ENCODE data around the gene CDK4. TPM values are rescaled to one million over a fixed set of nuclear protein-coding genes. Genes with fewer than 3 reads are reported as not detected.
A peak's percentile ranks its signal among the peaks of the same experiment; 100 is the strongest.

The CDK4 gene
- total RNA-seq, 1 donor from 2014 or later = 102 TPM

GRCh38 chr12:57741413-57741789 is 10.7 kb downstream of the CDK4 start:
- Histone ChIP-seq H3K4me3 (peak overlapping the region in 1 of 2 donors; percentile 10), H3K36me3 (no peaks in the 10 kb centered on the region), H3K27me3 (no peaks in the 10 kb centered on the region), H3K9me3 (no peaks in the 10 kb centered on the region), H3K27ac (no peak overlapping the region), H3K4me1 (peaks cover 40% of the 10 kb centered on the region)
- TF ChIP-seq POLR2AphosphoS5 (IDR thresholded peaks at IDR 0.05; ENCODE audit: insufficient read depth in 1 of 2, low read depth in 1 of 2) (no peak), POLR2A (IDR thresholded peaks at IDR 0.05) (no peak), CTCF (IDR thresholded peaks at IDR 0.05) (no peak)
- intact Hi-C loops (cut with DNase I) = no loop called here
- DNase-seq (ENCODE audit: extremely low spot score in 2 of 2) = no peak

GRCh38 chr12:57740656-57741412 is 11.3 kb downstream of the CDK4 start:
- Histone ChIP-seq H3K4me3 (no peak overlapping the region), H3K9me3 (no peaks in the 10 kb centered on the region), H3K4me1 (peaks cover 44% of the 10 kb centered on the region), H3K27me3 (peaks cover 2% of the 10 kb centered on the region), H3K27ac (no peak overlapping the region), H3K36me3 (no peaks in the 10 kb centered on the region)
- TF ChIP-seq CTCF (IDR thresholded peaks at IDR 0.05) (no peak), POLR2A (IDR thresholded peaks at IDR 0.05) (no peak), POLR2AphosphoS5 (IDR thresholded peaks at IDR 0.05; ENCODE audit: insufficient read depth in 1 of 2, low read depth in 1 of 2) (no peak)
- intact Hi-C loops (cut with DNase I) = no loop called here
- DNase-seq (ENCODE audit: extremely low spot score in 2 of 2) = no peak

GRCh38 chr12:57739914-57740538 is 12.1 kb downstream of the CDK4 start:
- Histone ChIP-seq H3K4me1 (peaks cover 43% of the 10 kb centered on the region), H3K4me3 (no peak overlapping the region), H3K9me3 (no peaks in the 10 kb centered on the region), H3K36me3 (no peaks in the 10 kb centered on the region), H3K27ac (no peak overlapping the region), H3K27me3 (peaks cover 6% of the 10 kb centered on the region)
- DNase-seq (ENCODE audit: extremely low spot score in 2 of 2) = no peak
- intact Hi-C loops (cut with DNase I) = no loop called here
- TF ChIP-seq CTCF (IDR thresholded peaks at IDR 0.05) = no peak

- intact Hi-C loops (cut with DNase I) = no loop called here
- H3K36me3 ChIP-seq = no peaks in the 10 kb centered on the region
- H3K9me3 ChIP-seq = no peaks in the 10 kb centered on the region
- no peak overlapping the region for H3K27ac ChIP-seq
- H3K4me1 ChIP-seq = peaks cover 43% of the 10 kb centered on the region
- no peak for DNase-seq (ENCODE audit: extremely low spot score in 2 of 2)
- TF ChIP-seq CTCF (IDR thresholded peaks at IDR 0.05) = no peak
- TF ChIP-seq POLR2AphosphoS5 (IDR thresholded peaks at IDR 0.05; ENCODE audit: insufficient read depth in 1 of 2, low read depth in 1 of 2) = no peak
- no peak for TF ChIP-seq POLR2A (IDR thresholded peaks at IDR 0.05)
- H3K27me3 ChIP-seq = peaks cover 6% of the 10 kb centered on the region
- H3K4me3 ChIP-seq = no peak overlapping the region
Measured at GRCh38 chr12:57739387-57739786, 12.7 kb downstream of the CDK4 start.

GRCh38 chr12:57738661-57739237 is 13.4 kb downstream of the CDK4 start, which contains the start of gene AGAP2:
AGAP2 (minus strand) TSS chr12:57738742; CDS start chr12:57738246, 496 bp downstream.
- Histone ChIP-seq H3K4me3 (peak within 1 kb of the TSS; percentile 1 to 47), H3K36me3 (no peaks in the 10 kb centered on the region), H3K9me3 (no peaks in the 10 kb centered on the region), H3K27ac (no peak within 1 kb of the TSS), H3K4me1 (peaks cover 36% of the 10 kb centered on the region), H3K27me3 (peaks cover 6% of the 10 kb centered on the region)
- intact Hi-C loops (cut with DNase I) = no loop called here
- TF ChIP-seq POLR2AphosphoS5 (IDR thresholded peaks at IDR 0.05; ENCODE audit: insufficient read depth in 1 of 2, low read depth in 1 of 2) = no peak
- TF ChIP-seq POLR2A (IDR thresholded peaks at IDR 0.05) = no peak
- no peak for TF ChIP-seq CTCF (IDR thresholded peaks at IDR 0.05)
- no peak for DNase-seq (ENCODE audit: extremely low spot score in 2 of 2)

All from vagina (tissue), 2 donors.